SKM-1 (cell line): ENCODE results near the gene SLC22A15.
A peak's percentile ranks its signal among the peaks of the same experiment; 100 is the strongest.
"Not testable (repeated sequence)": the region's sequence is repeated elsewhere in the genome, so short reads cannot be mapped to it uniquely, and the experiment has no call there.

Source experiments
- DNase-seq: peaks from one replicate; lab custom pipeline; 2025; ENCODE audit not compliant: unreplicated experiment; lab: John Stamatoyannopoulos, UW

SLC22A15 gene

GRCh38 chr1:115976062-115976920 lies at the start of gene SLC22A15:
TSS of gene SLC22A15 (plus strand) at chr1:115976513. CDS start at chr1:115976628, 115 bp downstream.
- peak; percentile 83 for DNase-seq

GRCh38 chr1:115927971-115928370 lies 48.3 kb upstream of the SLC22A15 start:
- no peak for DNase-seq

- DNase-seq = no peak
Observed at GRCh38 chr1:115929881-115930280, 46.4 kb upstream of the SLC22A15 start.

GRCh38 chr1:115933625-115934024 lies 42.7 kb upstream of the SLC22A15 start:
- DNase-seq = no peak

- no peak for DNase-seq
Observed at GRCh38 chr1:115939455-115939854, 36.9 kb upstream of the SLC22A15 start.

- DNase-seq = no peak
Observed at GRCh38 chr1:115946116-115946515, 30.2 kb upstream of the SLC22A15 start.

- DNase-seq = no peak
Observed at GRCh38 chr1:115949156-115949555, 27.2 kb upstream of the SLC22A15 start.

- no peak for DNase-seq
Observed at GRCh38 chr1:115951560-115951959, 24.8 kb upstream of the SLC22A15 start.

GRCh38 chr1:115952547-115952946 lies 23.8 kb upstream of the SLC22A15 start:
- DNase-seq = no peak

GRCh38 chr1:115953180-115953579 lies 23.1 kb upstream of the SLC22A15 start:
- DNase-seq = no peak

GRCh38 chr1:115954684-115955083 lies 21.6 kb upstream of the SLC22A15 start:
- DNase-seq = no peak

GRCh38 chr1:115955228-115955627 lies 21.1 kb upstream of the SLC22A15 start:
- no peak for DNase-seq

- DNase-seq = no peak
Observed at GRCh38 chr1:115958866-115959265, 17.4 kb upstream of the SLC22A15 start.

- DNase-seq = peak; percentile 32
Observed at GRCh38 chr1:115969509-115969908, 6.8 kb upstream of the SLC22A15 start.

- not testable (repeated sequence) for DNase-seq
Observed at GRCh38 chr1:115971778-115972177, 4.5 kb upstream of the SLC22A15 start.

- DNase-seq = no peak
Observed at GRCh38 chr1:115973154-115973553, 3.2 kb upstream of the SLC22A15 start.

GRCh38 chr1:115975569-115976061 lies 698 bp upstream of the SLC22A15 start:
- no peak for DNase-seq

GRCh38 chr1:115976921-115977498 lies 697 bp downstream of the SLC22A15 start:
- DNase-seq = no peak

GRCh38 chr1:115977499-115978258 lies 1.4 kb downstream of the SLC22A15 start:
- DNase-seq = peak; percentile 98

- no peak for DNase-seq
Observed at GRCh38 chr1:115978292-115978941, 2.1 kb downstream of the SLC22A15 start.

GRCh38 chr1:115980156-115980555 lies 3.8 kb downstream of the SLC22A15 start:
- no peak for DNase-seq
